ENCODE measurements around the gene CNTNAP4. TPM values are rescaled to one million over a fixed set of nuclear protein-coding genes. Genes with fewer than 3 reads are reported as not detected.

CNTNAP4 gene
- total and polyA plus RNA-seq, 12 donors: 0.17 to 2.6 (median 0.56) TPM; not detected in 5

- DNase-seq: no peak
- no peaks in the 10 kb centered on the region for H3K4me1 ChIP-seq (replicated peaks in 1 of 2)
- 72 to 83% (median 81%) methylated on average over 3 of the region's 3 CpGs for WGBS, 4 donors
- TF ChIP-seq POLR2A (IDR thresholded peaks at IDR 0.05): no peak
- TF ChIP-seq, protein P1, sequence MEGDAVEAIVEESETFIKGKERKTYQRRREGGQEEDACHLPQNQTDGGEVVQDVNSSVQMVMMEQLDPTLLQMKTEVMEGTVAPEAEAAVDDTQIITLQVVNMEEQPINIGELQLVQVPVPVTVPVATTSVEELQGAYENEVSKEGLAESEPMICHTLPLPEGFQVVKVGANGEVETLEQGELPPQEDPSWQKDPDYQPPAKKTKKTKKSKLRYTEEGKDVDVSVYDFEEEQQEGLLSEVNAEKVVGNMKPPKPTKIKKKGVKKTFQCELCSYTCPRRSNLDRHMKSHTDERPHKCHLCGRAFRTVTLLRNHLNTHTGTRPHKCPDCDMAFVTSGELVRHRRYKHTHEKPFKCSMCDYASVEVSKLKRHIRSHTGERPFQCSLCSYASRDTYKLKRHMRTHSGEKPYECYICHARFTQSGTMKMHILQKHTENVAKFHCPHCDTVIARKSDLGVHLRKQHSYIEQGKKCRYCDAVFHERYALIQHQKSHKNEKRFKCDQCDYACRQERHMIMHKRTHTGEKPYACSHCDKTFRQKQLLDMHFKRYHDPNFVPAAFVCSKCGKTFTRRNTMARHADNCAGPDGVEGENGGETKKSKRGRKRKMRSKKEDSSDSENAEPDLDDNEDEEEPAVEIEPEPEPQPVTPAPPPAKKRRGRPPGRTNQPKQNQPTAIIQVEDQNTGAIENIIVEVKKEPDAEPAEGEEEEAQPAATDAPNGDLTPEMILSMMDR (IDR thresholded peaks at IDR 0.05): no peak
- intact Hi-C loops (cut with DNase I): no loop called here
- no peaks in the 10 kb centered on the region for H3K27me3 ChIP-seq
- H3K4me3 ChIP-seq: no peak overlapping the region
- H3K9me3 ChIP-seq (replicated peaks in 1 of 3): no peaks in the 10 kb centered on the region
- H3K27ac ChIP-seq: no peak overlapping the region
- no peaks in the 10 kb centered on the region for H3K36me3 ChIP-seq (replicated peaks in 1 of 2)
Measured at GRCh38 chr16:76441876-76442275, 164.7 kb downstream of the CNTNAP4 start.

GRCh38 chr16:76443973-76444372, 166.8 kb downstream of the CNTNAP4 start:
- Histone ChIP-seq H3K27me3 (no peaks in the 10 kb centered on the region), H3K36me3 (replicated peaks in 1 of 2) (no peaks in the 10 kb centered on the region), H3K4me1 (replicated peaks in 1 of 2) (no peaks in the 10 kb centered on the region), H3K4me3 (no peak overlapping the region), H3K9me3 (replicated peaks in 1 of 3) (no peaks in the 10 kb centered on the region), H3K27ac (no peak overlapping the region)
- 86 to 100% (median 88%) methylated on average over 1 of the region's 1 CpG for WGBS, 4 donors
- DNase-seq: no peak
- intact Hi-C loops (cut with DNase I): no loop called here
- TF ChIP-seq POLR2A (IDR thresholded peaks at IDR 0.05): no peak
- TF ChIP-seq, protein P1 (IDR thresholded peaks at IDR 0.05): no peak

DNA sequence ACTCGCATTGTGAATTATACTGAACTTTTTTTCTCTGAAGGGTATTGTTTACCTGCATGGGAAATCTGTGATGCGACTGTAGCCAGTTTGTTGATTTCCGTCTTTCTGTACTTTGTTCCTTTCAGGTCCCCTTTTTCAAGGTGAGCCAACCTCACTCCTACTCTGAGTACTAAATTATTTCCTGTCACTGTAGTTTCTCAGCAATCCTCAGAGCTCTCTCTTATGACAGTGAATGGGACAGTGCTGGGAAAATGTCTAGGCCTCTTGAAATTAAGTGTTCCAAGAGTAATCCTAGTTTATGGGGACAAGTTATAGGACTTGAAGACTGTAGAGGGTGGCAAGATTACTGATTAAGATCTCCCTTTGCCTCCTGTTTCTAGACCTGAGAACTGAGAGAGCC, 167.6 kb downstream of the CNTNAP4 start:
- no peaks in the 10 kb centered on the region for H3K9me3 ChIP-seq (replicated peaks in 1 of 3)
- no peaks in the 10 kb centered on the region for H3K27me3 ChIP-seq
- TF ChIP-seq, protein P1 (IDR thresholded peaks at IDR 0.05): no peak
- TF ChIP-seq POLR2A (IDR thresholded peaks at IDR 0.05): no peak
- H3K36me3 ChIP-seq (replicated peaks in 1 of 2): no peaks in the 10 kb centered on the region
- DNase-seq: no peak
- no peaks in the 10 kb centered on the region for H3K4me1 ChIP-seq (replicated peaks in 1 of 2)
- intact Hi-C loops (cut with DNase I): no loop called here
- WGBS, 4 donors: 46 to 75% (median 53%) methylated on average over 2 to 3 of the region's 3 CpGs
- no peak overlapping the region for H3K4me3 ChIP-seq
- H3K27ac ChIP-seq: no peak overlapping the region

DNA sequence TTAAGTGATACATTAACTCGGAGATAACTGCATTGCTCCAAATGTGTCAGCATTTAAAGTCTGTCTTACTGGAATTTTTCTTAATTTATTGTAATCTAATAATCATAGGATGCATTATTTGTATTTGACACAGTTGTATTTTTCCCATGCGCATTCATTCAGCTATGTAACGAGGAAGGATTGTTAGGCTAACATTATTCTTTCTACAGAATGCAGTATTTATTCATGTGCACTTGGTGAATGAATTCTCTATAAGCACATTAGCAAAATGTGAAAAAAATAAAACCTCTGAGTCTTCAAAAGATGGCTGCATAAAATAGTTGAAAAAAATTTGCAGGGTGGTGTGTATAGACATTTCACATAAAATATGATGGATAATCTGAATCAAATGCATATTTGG, 168.6 kb downstream of the CNTNAP4 start:
- intact Hi-C loops (cut with DNase I): no loop called here
- DNase-seq: no peak
- H3K27me3 ChIP-seq: no peaks in the 10 kb centered on the region
- WGBS, 4 donors: 75 to 90% (median 81%) methylated on average over 3 of the region's 3 CpGs
- no peak overlapping the region for H3K4me3 ChIP-seq
- H3K27ac ChIP-seq: no peak overlapping the region
- no peaks in the 10 kb centered on the region for H3K4me1 ChIP-seq (replicated peaks in 1 of 2)
- TF ChIP-seq POLR2A (IDR thresholded peaks at IDR 0.05): no peak
- TF ChIP-seq, protein P1 (IDR thresholded peaks at IDR 0.05): no peak
- no peaks in the 10 kb centered on the region for H3K36me3 ChIP-seq (replicated peaks in 1 of 2)
- H3K9me3 ChIP-seq (replicated peaks in 1 of 3): no peaks in the 10 kb centered on the region

Data from adrenal gland (tissue), 12 donors.